ENCODE measurements around the gene CNIH3.

Gene CNIH3

GRCh38 chr1:224613486-224613885, 2.6 kb upstream of the CNIH3 start:
- DNase-seq (ENCODE audit: low read depth in 1 of 2, low spot score in 1 of 2) = no peak

- DNase-seq (ENCODE audit: low read depth in 1 of 2, low spot score in 1 of 2) = no peak
These were observed 766 bp downstream of the CNIH3 start for GRCh38 chr1:224616756-224617409.

GRCh38 chr1:224617410-224618355, 1.6 kb downstream of the CNIH3 start:
- DNase-seq (ENCODE audit: low read depth in 1 of 2, low spot score in 1 of 2) = no peak

- DNase-seq (ENCODE audit: low read depth in 1 of 2, low spot score in 1 of 2) = no peak
These were observed 3.1 kb downstream of the CNIH3 start for GRCh38 chr1:224619209-224619608.

GRCh38 chr1:224620105-224620504, 4.0 kb downstream of the CNIH3 start:
- DNase-seq (ENCODE audit: low read depth in 1 of 2, low spot score in 1 of 2) = no peak

GRCh38 chr1:224621813-224622682, 5.9 kb downstream of the CNIH3 start:
- DNase-seq (ENCODE audit: low read depth in 1 of 2, low spot score in 1 of 2) = no peak

GRCh38 chr1:224622831-224623230, 6.7 kb downstream of the CNIH3 start:
- no peak for DNase-seq (ENCODE audit: low read depth in 1 of 2, low spot score in 1 of 2)

- DNase-seq (ENCODE audit: low read depth in 1 of 2, low spot score in 1 of 2) = no peak
These were observed 7.2 kb downstream of the CNIH3 start for GRCh38 chr1:224623310-224623714.

GRCh38 chr1:224623743-224624333, 7.7 kb downstream of the CNIH3 start:
- peak in 1 of 2 donors; percentile 43 for DNase-seq (ENCODE audit: low read depth in 1 of 2, low spot score in 1 of 2)

- DNase-seq (ENCODE audit: low read depth in 1 of 2, low spot score in 1 of 2) = no peak
These were observed 8.3 kb downstream of the CNIH3 start for GRCh38 chr1:224624432-224624831.

GRCh38 chr1:224626042-224626441, 9.9 kb downstream of the CNIH3 start:
- no peak for DNase-seq (ENCODE audit: low read depth in 1 of 2, low spot score in 1 of 2)

GRCh38 chr1:224629965-224630364, 13.8 kb downstream of the CNIH3 start:
- no peak for DNase-seq (ENCODE audit: low read depth in 1 of 2, low spot score in 1 of 2)

- DNase-seq (ENCODE audit: low read depth in 1 of 2, low spot score in 1 of 2) = no peak
These were observed 15.5 kb downstream of the CNIH3 start for GRCh38 chr1:224631462-224632115.

GRCh38 chr1:224632381-224632871, 16.3 kb downstream of the CNIH3 start:
- DNase-seq (ENCODE audit: low read depth in 1 of 2, low spot score in 1 of 2) = no peak

- no peak for DNase-seq (ENCODE audit: low read depth in 1 of 2, low spot score in 1 of 2)
These were observed 16.8 kb downstream of the CNIH3 start for GRCh38 chr1:224632921-224633321.

GRCh38 chr1:224635356-224635755, 19.2 kb downstream of the CNIH3 start:
- DNase-seq (ENCODE audit: low read depth in 1 of 2, low spot score in 1 of 2) = no peak

GRCh38 chr1:224637515-224637914, 21.4 kb downstream of the CNIH3 start:
- no peak for DNase-seq (ENCODE audit: low read depth in 1 of 2, low spot score in 1 of 2)

- no peak for DNase-seq (ENCODE audit: low read depth in 1 of 2, low spot score in 1 of 2)
These were observed 21.8 kb downstream of the CNIH3 start for GRCh38 chr1:224637936-224638335.

- DNase-seq (ENCODE audit: low read depth in 1 of 2, low spot score in 1 of 2) = no peak
These were observed 23.4 kb downstream of the CNIH3 start for GRCh38 chr1:224639426-224639975.

- no peak for DNase-seq (ENCODE audit: low read depth in 1 of 2, low spot score in 1 of 2)
These were observed 23.9 kb downstream of the CNIH3 start for GRCh38 chr1:224640018-224640417.
